Stimulated activated naive CD8-positive, alpha-beta T cell treated with anti-CD3 and anti-CD28 coated beads, Interleukin-15, amount 100 ng/mL, for 72 hours (primary cell): ENCODE data around the gene SFXN4.

Source experiments
- ATAC-seq: fragments of 150-1000 bp; cut with Tn5 transposase; 2 replicates; pipeline ENCODE4 v1.10.0; 2021; ENCODE audit warnings: mild to moderate bottlenecking, moderate library complexity
- DNase-seq, 2 donors: peaks; one replicate each; pipeline ENCODE4 v3.0.0; 2021 to 2022
- H3K27ac Mint-ChIP-seq, 2 donors: one replicate each; pipeline ENCODE4 v1.8.0; 2022; ENCODE audit warnings: mild to moderate bottlenecking in 2 of 2, mixed read lengths in 2 of 2, moderate library complexity in 2 of 2
- H3K27me3 Mint-ChIP-seq: one replicate; pipeline ENCODE4 v1.8.0; 2022; ENCODE audit warnings: mixed read lengths
- H3K4me1 Mint-ChIP-seq: one replicate; pipeline ENCODE4 v1.8.0; 2022; ENCODE audit warnings: mild to moderate bottlenecking, mixed read lengths
- H3K4me3 Mint-ChIP-seq, 2 donors: one replicate each; pipeline ENCODE4 v1.8.0; 2022; ENCODE audit warnings: mild to moderate bottlenecking in 2 of 2, mixed read lengths in 2 of 2, moderate library complexity in 1 of 2
- H3K9me3 Mint-ChIP-seq, 2 donors: one replicate each; pipeline ENCODE4 v1.8.0; 2022; ENCODE audit warnings: mixed read lengths in 2 of 2

Gene SFXN4, protein sequence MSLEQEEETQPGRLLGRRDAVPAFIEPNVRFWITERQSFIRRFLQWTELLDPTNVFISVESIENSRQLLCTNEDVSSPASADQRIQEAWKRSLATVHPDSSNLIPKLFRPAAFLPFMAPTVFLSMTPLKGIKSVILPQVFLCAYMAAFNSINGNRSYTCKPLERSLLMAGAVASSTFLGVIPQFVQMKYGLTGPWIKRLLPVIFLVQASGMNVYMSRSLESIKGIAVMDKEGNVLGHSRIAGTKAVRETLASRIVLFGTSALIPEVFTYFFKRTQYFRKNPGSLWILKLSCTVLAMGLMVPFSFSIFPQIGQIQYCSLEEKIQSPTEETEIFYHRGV

DNA sequence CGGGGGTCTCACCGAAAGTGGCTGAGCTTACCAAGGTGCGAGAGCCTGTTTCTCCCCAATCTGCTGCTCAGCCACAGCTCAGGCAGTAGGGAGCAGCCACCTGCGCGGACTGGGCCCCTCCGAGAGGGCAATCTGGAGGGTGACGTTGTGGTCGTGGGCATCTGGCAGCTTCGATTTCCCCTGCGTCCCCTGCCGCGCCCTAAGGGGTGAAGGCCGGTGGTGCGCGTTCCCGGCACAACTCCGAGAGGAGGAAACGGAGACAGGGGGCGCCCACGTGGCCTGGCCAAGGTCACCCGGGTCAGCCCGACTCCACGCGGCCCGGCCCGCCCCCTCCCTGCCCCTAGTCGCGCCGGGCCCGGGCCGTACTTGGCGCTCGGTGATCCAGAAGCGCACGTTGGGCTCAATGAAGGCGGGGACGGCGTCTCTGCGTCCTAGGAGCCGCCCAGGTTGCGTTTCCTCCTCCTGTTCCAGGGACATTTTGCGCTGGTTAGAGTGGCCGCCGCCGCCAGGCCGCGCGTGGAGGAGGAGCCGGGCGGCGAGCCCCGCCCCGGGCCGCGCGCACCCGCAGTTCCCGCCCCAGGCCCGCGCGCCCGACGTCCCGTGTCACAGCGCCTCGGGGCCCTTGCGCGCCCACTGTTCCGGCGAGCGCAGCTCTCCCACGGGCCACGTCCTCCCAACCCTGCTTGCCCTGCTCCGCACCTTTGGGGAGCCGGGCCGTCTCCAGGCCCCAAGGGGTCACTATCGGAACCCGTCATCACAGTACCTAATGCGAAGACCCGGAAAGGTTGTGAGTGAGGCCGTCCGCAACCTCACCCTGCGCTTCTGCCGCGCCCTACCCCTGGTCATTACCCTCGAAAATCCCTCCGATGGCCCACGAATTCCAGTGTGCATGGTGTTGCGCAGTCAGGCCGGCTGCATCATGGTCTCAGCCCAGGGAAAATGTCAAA, at the start of gene SFXN4:
TSS of gene SFXN4 (minus strand) at position 544 of the 947 bp plus-strand sequence. CDS start at position 477, 67 bp downstream.
- H3K4me3 Mint-ChIP-seq = peak within 1 kb of the TSS; percentile 88 to 93
- no peaks in the 10 kb centered on the region for H3K9me3 Mint-ChIP-seq
- peaks cover 52% of the 10 kb centered on the region for H3K4me1 Mint-ChIP-seq
- ATAC-seq (peak; percentile 93), DNase-seq (peak; percentile 82 to 83)
- H3K27ac Mint-ChIP-seq = peak within 1 kb of the TSS; percentile 94 to 97
- H3K27me3 Mint-ChIP-seq = no peaks in the 10 kb centered on the region

DNA sequence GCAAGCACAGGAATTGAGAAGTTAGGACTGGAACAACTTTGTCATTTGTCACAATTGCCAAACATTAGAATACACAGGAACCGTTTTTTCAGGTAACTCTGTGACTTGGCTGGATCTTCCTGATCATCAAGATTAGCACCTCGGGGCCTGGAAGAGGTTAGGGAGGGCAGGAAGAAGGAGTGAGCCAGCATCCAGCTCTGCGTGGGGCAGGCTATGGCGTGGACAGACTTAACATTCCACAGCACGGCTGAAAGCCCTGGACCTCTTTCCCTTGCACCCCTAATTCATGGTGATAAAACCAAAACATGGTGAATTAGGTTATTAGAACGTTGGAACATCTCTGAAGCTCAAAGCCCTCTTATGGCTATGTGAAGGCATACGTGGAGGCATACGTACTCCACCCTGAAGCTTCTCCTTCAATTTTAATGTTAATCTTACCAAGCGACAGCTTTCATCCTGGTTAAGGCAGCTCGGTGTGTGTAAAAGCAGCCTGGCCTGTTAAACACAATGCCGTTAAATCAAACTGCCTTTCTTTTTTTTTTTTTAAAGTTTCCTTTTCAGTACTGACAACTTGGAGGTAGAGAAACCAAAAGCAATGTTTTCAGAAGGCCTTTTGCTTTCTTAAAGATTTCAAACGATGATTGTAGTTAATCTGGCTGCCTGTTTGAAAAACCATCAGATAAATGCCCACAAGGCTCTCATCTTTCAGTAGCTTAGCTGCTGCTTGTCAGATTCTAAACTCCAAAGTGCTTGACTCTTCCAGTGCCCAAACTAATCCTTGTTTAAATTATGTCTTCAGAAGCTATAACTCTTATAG, 46.3 kb upstream of the SFXN4 start:
- Mint-ChIP-seq H3K27ac (peak overlapping the region; percentile 98), H3K27me3 (no peaks in the 10 kb centered on the region), H3K4me1 (peaks cover 69% of the 10 kb centered on the region), H3K4me3 (peak overlapping the region; percentile 82 to 83), H3K9me3 (no peaks in the 10 kb centered on the region)
- no peak for ATAC-seq
- peak in 1 of 2 donors; percentile 19 for DNase-seq

DNA sequence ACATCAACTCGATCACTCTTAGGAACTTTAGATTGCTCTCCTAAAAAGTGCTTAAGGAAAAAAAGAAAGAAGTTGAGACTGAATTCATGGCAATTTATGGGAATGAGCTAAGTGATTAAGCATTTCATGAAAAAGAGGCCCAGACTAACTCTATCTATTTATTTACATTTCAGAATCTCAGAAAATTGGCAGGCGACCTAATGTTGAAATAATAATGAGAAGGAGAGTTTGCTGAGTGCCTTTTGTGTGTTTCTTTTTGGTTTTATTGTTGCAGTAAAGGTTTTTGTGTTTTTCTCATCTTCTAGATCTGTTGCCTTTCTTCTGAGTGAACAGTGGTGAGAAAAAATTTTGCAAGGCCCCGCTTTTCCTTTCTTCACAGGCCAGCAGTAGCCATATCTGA, 45.7 kb upstream of the SFXN4 start:
- ATAC-seq = no peak
- H3K27me3 Mint-ChIP-seq = no peaks in the 10 kb centered on the region
- peak overlapping the region; percentile 82 to 83 for H3K4me3 Mint-ChIP-seq
- H3K27ac Mint-ChIP-seq = peak overlapping the region; percentile 98
- no peaks in the 10 kb centered on the region for H3K9me3 Mint-ChIP-seq
- H3K4me1 Mint-ChIP-seq = peaks cover 73% of the 10 kb centered on the region
- DNase-seq = no peak

DNA sequence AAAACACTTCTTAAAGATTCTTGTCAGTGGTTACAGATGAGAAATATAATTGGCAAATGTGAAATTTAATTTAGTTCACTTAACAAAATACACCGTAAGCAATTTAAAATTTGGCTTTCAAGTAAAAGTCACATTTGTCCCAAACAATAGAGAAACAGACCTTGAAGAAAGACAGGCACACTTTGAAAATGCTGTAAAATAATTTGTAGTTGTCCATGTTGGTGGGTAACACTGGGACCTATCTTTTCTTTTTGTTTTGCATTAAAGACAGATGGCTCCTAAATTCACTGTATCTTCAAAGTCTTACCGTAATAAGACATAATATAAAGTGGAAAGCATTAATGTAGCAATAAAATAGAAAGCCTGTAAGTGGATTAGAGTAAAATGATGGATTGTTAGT, 45.1 kb upstream of the SFXN4 start:
- no peak for ATAC-seq
- no peaks in the 10 kb centered on the region for H3K9me3 Mint-ChIP-seq
- H3K27ac Mint-ChIP-seq = peak overlapping the region; percentile 98
- H3K4me3 Mint-ChIP-seq = peak overlapping the region; percentile 82 to 83
- H3K27me3 Mint-ChIP-seq = no peaks in the 10 kb centered on the region
- H3K4me1 Mint-ChIP-seq = peaks cover 74% of the 10 kb centered on the region
- DNase-seq = no peak

DNA sequence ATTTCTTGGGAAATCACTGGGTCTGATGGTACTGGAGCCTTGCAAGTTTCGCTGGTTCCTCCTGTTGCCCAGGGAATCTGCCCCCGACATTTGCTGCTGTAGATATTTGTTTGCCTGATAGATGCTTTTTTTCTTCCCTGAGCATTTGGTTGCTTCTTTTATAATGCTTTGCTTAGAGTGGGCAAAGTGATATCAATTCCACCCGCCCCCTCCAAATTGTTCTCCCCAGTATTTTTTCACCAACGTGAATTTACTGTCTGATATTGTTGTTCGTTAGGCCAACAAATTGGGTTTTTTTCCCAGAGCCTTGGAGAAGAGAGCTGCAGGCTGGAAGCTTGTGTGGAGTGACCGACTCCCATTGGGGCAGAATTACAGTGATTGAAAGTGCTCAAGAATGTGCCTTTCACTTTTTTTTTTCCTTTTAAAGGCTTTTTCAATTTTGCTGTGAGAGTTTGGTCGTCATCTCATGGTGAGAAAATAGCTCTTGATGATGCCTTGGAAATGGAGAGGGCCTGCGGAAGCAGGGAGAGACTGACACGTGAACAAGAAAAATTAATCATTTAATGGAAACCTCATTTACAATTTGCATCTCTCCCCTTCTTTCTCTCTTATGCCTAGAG, 44.3 kb upstream of the SFXN4 start:
- peak overlapping the region; percentile 90 to 93 for H3K4me3 Mint-ChIP-seq
- H3K27ac Mint-ChIP-seq = peak overlapping the region; percentile 36 to 94
- ATAC-seq (no peak), DNase-seq (no peak)
- H3K4me1 Mint-ChIP-seq = peaks cover 67% of the 10 kb centered on the region
- H3K9me3 Mint-ChIP-seq = no peaks in the 10 kb centered on the region
- no peaks in the 10 kb centered on the region for H3K27me3 Mint-ChIP-seq

DNA sequence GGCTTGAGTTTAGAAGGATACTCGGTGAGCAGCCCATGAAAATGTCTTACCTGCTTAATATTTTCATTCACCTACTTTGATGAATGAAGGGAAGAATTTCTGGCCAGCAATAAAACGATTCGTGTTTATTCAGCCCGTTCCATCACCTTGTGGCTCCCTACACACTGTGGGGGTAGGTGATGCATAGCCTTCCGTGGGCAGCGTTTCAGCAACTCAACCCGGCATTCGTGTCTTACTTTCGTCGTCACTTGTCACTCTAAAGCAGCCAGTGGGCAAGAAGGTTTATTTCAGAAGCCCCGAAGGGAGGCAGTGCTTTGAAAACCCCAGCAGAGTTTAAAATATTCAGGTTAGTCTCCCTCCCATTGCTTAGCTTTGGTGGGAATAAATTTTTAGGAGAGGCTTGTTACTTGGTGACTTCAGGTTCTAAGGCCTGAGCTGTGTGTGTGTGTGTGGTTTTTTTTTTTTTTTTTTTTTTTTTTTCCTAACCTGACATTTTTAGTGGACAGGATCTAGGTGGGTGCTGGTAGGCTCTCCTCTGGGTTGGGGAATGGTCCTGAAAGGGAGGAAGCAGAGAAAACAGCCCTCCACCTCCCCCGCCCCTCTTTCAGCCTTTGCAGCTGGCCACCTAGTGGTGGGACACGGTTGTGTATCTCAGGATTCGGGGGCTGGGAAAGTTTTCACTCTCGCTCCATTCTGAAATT, 43.7 kb upstream of the SFXN4 start:
- H3K27me3 Mint-ChIP-seq = no peaks in the 10 kb centered on the region
- peak; percentile 32 for ATAC-seq

DNA sequence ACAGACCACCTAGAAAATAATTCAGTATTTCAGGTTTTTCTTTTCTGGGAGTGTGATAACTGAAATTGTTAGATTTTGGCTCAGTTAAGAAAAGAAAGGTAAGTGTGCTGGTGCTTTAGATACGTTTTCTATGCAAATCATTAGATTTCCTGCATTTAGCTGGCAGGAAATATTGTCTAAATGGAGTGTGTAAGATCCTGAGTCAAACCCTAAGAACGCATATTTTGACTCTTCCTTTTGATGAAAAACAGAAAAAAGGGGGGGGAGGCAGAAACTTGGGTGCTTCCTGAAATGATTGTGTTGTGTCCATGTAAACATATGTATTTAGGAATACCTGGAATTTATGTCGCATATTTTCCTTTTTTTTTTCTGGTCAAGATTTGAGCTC, 43.0 kb upstream of the SFXN4 start:
- Mint-ChIP-seq H3K4me1 (peaks cover 54% of the 10 kb centered on the region), H3K9me3 (no peaks in the 10 kb centered on the region), H3K27me3 (no peaks in the 10 kb centered on the region), H3K27ac (peak overlapping the region in 1 of 2 donors; percentile 68), H3K4me3 (peak overlapping the region; percentile 90 to 93)
- no peak for ATAC-seq
- no peak for DNase-seq

More for the DNA sequence above, 43.7 kb upstream of the SFXN4 start:
- DNase-seq = peak; percentile 56 to 64
- H3K9me3 Mint-ChIP-seq = no peaks in the 10 kb centered on the region
- peak overlapping the region; percentile 90 to 93 for H3K4me3 Mint-ChIP-seq
- peak overlapping the region; percentile 68 to 94 for H3K27ac Mint-ChIP-seq
- H3K4me1 Mint-ChIP-seq = peaks cover 61% of the 10 kb centered on the region

DNA sequence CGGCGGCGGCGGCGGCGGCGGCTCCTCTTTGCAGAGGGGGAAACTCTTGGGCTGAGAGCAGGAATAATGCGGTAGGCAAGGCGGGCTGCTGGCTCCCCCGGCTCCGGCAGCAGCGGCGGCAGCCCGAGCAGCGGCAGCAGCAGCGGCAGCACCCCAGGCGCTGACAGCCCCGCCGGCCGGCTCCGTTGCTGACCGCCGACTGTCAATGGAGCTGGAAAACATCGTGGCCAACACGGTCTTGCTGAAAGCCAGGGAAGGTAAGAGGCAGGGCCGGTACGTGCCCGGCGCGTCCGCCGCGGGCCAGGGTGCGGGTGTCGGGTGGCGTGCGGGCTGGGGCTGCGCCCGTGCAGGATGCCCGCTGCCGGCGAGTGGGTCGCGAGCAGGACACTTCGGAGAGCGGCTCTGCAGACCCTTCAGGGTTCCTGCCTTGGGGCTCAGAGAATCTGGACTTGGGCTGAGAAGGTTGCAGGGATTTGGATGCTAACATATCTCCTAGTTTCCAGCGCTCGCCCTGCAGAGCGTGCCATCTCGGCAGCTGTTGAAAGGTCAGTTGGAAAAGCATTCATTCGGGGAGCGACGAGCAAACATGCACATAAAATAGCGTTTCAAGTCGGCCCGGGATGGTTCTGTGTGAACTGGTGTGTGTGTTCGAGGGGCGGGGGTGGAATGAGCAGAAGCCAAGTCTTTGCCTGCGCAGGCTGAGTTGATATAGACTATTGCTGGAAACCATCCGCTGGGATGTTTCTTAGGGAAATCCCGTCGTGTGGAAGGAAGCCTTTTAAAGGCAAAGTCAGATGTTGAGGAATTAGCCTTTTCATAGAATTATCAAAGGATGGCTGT, 42.4 kb upstream of the SFXN4 start:
- peak; percentile 62 to 74 for DNase-seq
- peak overlapping the region; percentile 90 to 93 for H3K4me3 Mint-ChIP-seq
- H3K27ac Mint-ChIP-seq = peak overlapping the region in 1 of 2 donors; percentile 20
- H3K4me1 Mint-ChIP-seq = peaks cover 50% of the 10 kb centered on the region
- H3K27me3 Mint-ChIP-seq = no peaks in the 10 kb centered on the region
- ATAC-seq = peak; percentile 22
- H3K9me3 Mint-ChIP-seq = no peaks in the 10 kb centered on the region

DNA sequence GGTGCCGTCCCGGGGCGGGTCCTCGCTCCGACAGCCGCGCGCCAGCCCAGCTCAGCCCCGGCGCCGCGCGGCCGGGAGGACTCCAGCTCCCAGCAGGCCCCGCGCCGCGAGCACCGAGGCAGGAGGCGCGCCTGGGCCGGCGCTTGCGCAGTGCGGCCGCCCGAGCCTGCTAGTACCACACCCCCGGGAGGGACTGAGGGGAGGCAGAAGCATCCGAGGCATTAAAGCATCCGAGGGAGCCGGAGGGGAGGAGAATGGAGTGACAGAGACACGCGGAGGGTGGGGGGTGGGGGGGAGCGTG, 41.8 kb upstream of the SFXN4 start, which contains the start of gene GRK5:
TSS of gene GRK5 (plus strand) at position 206 of the 301 bp plus-strand sequence. CDS start 347 bp downstream, outside the sequence.
- peak within 1 kb of the TSS; percentile 90 to 96 for H3K4me3 Mint-ChIP-seq

DNA sequence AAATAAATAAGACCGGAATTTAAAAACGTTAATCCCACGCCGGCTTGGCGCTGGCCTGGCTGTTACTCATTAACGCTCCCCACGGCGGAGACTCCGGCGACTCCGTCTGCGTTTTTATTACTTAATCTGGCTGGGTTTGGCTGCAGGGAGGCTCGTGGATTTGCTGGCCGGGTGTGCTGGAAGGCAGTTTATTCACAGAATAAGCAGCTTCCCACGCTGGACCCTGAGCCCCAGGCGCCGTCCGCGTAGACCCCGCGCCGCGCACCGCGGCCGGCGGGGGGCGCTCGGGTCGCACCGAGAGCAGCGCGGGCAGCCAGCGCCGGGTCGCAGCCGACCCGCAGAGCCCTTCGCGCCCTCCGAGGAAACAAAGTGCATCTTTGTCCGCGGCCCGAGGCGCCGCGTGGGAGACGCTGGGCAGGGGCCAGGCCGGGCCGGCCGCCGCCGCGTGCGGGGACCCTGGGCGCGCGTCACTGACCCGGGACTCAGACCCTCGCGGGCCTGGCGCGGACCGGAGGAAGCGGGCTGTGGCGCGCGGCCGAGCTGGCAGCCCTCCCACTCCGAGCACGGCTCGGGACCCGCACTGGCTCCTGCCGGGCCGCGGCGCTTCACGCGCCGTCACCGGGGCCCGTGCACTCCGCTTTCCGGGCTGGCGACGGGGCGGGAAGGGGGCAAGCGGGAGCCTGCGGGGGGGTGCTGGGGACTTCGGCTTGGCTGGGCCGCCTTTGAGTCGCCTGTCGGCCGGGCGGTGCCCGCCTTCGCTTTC, 41.3 kb upstream of the SFXN4 start:
- Mint-ChIP-seq H3K27me3 (no peaks in the 10 kb centered on the region), H3K9me3 (no peaks in the 10 kb centered on the region), H3K4me1 (peaks cover 39% of the 10 kb centered on the region), H3K4me3 (peak overlapping the region; percentile 87 to 96), H3K27ac (peak overlapping the region; percentile 92 to 99)
- ATAC-seq (peak; percentile 70), DNase-seq (peak; percentile 78 to 87)

More for the DNA sequence above, 41.8 kb upstream of the SFXN4 start, which contains the start of gene GRK5:
- Mint-ChIP-seq H3K27me3 (no peaks in the 10 kb centered on the region), H3K9me3 (no peaks in the 10 kb centered on the region), H3K4me1 (peaks cover 44% of the 10 kb centered on the region), H3K27ac (peak within 1 kb of the TSS; percentile 92 to 99)
- DNase-seq (peak; percentile 97 to 99), ATAC-seq (peak; percentile 90)

DNA sequence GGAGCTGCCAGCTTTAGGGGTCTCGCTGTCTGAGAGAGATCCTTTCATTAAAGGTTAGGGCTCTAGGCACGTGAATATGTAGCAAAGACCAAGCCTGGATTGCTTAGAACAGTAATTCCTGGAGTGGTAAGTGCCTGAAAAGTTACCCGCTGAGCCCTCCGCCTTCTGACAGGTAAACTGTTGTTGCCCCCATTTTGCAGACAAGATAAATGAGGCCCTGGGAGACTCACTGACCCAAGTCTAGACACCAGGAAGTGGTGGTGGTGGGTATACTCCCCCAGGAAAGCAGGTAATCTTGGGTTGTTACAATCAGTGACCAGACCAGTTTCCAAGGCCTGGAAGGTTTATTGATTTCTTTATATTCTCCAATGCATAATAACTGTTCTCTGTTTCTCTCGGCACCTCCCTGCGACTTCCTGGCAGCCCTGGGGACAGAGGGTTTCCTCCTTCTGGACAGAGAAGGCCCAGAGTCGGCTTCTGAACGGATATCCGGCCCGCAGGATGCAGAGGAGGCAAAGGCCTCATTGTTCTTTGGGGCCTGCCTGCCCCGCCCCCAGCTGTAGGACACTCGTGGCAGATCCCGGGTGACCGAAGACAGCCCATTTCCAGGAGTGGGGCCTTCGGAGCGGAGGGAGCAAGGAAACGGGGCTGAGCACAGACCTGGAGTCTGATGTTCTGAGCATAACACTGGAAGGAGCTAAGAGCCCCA, 40.5 kb upstream of the SFXN4 start:
- peak in 1 of 2 donors; percentile 58 for DNase-seq
- H3K9me3 Mint-ChIP-seq = no peaks in the 10 kb centered on the region
- H3K27ac Mint-ChIP-seq = peak overlapping the region; percentile 92 to 99
- H3K27me3 Mint-ChIP-seq = no peaks in the 10 kb centered on the region
- H3K4me3 Mint-ChIP-seq = peak overlapping the region; percentile 87 to 96
- H3K4me1 Mint-ChIP-seq = peaks cover 32% of the 10 kb centered on the region
- no peak for ATAC-seq

DNA sequence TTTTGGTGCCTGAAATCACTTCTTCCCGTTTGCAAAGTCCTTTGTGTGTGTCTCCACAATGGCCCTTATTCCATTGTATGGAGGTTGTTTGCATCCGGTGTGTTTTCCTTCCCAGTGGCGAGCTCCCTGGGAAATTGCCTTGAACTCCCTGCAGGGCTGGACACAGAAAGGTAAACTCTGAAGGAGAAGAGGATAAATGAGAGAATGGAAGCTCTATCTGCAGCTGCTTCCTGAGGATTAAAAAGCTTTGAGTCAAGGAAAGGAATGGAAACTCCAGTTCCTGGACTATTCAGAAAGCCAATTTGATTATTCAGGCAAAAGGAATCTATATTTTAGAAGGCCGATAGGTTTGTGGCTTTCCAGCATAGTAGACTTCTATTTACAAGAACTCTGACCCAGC, 37.5 kb upstream of the SFXN4 start:
- Mint-ChIP-seq H3K4me1 (peaks cover 24% of the 10 kb centered on the region), H3K9me3 (no peaks in the 10 kb centered on the region), H3K4me3 (no peak overlapping the region), H3K27ac (no peak overlapping the region), H3K27me3 (peaks cover 11% of the 10 kb centered on the region)
- DNase-seq (no peak), ATAC-seq (no peak)
